ENCODE data around the gene UBE2Q2. TPM values are rescaled to one million over a fixed set of nuclear protein-coding genes. Genes with fewer than 3 reads are reported as not detected.
"Not testable (repeated sequence)": the region's sequence is repeated elsewhere in the genome, so short reads cannot be mapped to it uniquely, and the experiment has no call there.

UBE2Q2 gene
- polyA plus RNA-seq, 1 of the 3 experiments (the other 2 are of a cell fraction) = 14.5 TPM

DNA sequence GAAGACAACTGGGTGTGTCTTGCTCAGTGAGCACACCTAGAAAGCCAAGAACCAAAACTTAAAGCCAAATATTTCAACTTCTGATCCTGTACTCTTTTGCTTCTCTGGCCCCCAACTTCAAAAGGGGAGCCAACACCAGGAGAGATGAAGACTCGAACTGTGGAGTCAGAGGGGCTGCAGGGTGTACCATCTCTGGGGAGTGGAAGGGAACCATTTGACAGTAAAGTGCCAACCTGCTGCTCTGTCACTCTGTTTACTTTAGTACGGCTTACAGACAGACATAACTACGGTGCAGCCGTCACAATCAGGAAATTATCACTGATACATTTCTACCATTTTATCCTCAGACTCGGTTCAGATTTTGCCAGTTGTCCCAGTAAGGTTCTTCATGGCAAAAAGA is 62.0 kb downstream of the UBE2Q2 start:
- 96% methylated on average over 5 of the region's 5 CpGs for WGBS (ENCODE audit: low lambda C conversion rate)
- H3F3A ChIP-seq (replicated peaks; ENCODE audit: insufficient read depth) = peaks cover 10% of the 10 kb centered on the region
- TF ChIP-seq, protein P1, sequence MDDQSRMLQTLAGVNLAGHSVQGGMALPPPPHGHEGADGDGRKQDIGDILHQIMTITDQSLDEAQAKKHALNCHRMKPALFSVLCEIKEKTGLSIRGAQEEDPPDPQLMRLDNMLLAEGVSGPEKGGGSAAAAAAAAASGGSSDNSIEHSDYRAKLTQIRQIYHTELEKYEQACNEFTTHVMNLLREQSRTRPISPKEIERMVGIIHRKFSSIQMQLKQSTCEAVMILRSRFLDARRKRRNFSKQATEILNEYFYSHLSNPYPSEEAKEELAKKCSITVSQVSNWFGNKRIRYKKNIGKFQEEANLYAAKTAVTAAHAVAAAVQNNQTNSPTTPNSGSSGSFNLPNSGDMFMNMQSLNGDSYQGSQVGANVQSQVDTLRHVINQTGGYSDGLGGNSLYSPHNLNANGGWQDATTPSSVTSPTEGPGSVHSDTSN (IDR thresholded peaks at IDR 0.05) = no peak
- TF ChIP-seq USF1 (IDR thresholded peaks at IDR 0.05; ENCODE audit: borderline replicate concordance, low read depth) (no peak), RCOR1 (IDR thresholded peaks at IDR 0.05; ENCODE audit: low read length) (no peak), FOXM1 (IDR thresholded peaks at IDR 0.05; ENCODE audit: low read depth) (no peak), EP300 (IDR thresholded peaks at IDR 0.05; ENCODE audit: borderline replicate concordance in 1 of 2, low read depth in 1 of 2, low read length in 1 of 2) (no peak), SIN3A (IDR thresholded peaks at IDR 0.05; ENCODE audit: borderline replicate concordance, low read depth, low read length) (no peak), EZH2phosphoT487 (IDR thresholded peaks at IDR 0.05; ENCODE audit: borderline replicate concordance, low read depth) (no peak), YY1 (IDR thresholded peaks at IDR 0.05; ENCODE audit: low read depth) (no peak), MAX (IDR thresholded peaks at IDR 0.05; ENCODE audit: low read depth) (no peak), RAD21 (IDR thresholded peaks at IDR 0.05; ENCODE audit: low read length) (no peak), TEAD4 (IDR thresholded peaks at IDR 0.05; ENCODE audit: borderline replicate concordance, insufficient read depth) (no peak), CHD2 (IDR thresholded peaks at IDR 0.05; ENCODE audit: low read length, partially characterized antibody) (no peak), RXRA (IDR thresholded peaks at IDR 0.05; ENCODE audit: borderline replicate concordance, low read depth) (no peak), TCF12 (IDR thresholded peaks at IDR 0.05) (no peak), MXI1 (IDR thresholded peaks at IDR 0.05; ENCODE audit: low read depth, low read length) (no peak), IRF3 (IDR thresholded peaks at IDR 0.05; ENCODE audit: low read depth, low read length) (no peak), SMC3 (IDR thresholded peaks at IDR 0.05; ENCODE audit: low read depth, low read length) (no peak), NFIC (IDR thresholded peaks at IDR 0.05; ENCODE audit: borderline replicate concordance) (no peak)
- TF ChIP-seq, protein P2, sequence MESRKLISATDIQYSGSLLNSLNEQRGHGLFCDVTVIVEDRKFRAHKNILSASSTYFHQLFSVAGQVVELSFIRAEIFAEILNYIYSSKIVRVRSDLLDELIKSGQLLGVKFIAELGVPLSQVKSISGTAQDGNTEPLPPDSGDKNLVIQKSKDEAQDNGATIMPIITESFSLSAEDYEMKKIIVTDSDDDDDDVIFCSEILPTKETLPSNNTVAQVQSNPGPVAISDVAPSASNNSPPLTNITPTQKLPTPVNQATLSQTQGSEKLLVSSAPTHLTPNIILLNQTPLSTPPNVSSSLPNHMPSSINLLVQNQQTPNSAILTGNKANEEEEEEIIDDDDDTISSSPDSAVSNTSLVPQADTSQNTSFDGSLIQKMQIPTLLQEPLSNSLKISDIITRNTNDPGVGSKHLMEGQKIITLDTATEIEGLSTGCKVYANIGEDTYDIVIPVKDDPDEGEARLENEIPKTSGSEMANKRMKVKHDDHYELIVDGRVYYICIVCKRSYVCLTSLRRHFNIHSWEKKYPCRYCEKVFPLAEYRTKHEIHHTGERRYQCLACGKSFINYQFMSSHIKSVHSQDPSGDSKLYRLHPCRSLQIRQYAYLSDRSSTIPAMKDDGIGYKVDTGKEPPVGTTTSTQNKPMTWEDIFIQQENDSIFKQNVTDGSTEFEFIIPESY (IDR thresholded peaks at IDR 0.05; ENCODE audit: borderline replicate concordance, low read depth) = no peak
- no peak overlapping the region for H2AFZ ChIP-seq (ENCODE audit: low read depth)
- H3K27ac ChIP-seq (ENCODE audit: low read depth in 2 of 2, low read length in 1 of 2) = no peak overlapping the region
- DNase-seq = no peak
- H3K9ac ChIP-seq = no peak overlapping the region
- H4K20me1 ChIP-seq (ENCODE audit: insufficient read depth) = no peaks in the 10 kb centered on the region; the same call in 1 of the 2 replicates
- peak overlapping the region; percentile 4 to 90; a peak in 2 of 4 replicates for H3K4me3 ChIP-seq (ENCODE audit: low read depth in 2 of 2, low read length in 1 of 2)
- H3K9me3 ChIP-seq = no peaks in the 10 kb centered on the region
- H3K36me3 ChIP-seq (replicated peaks in 1 of 2; ENCODE audit: control insufficient read depth in 1 of 2, insufficient read depth in 2 of 2, low read length in 1 of 2) = peaks cover 41 to 45% of the 10 kb centered on the region in 2 experiments
- H3K9me2 ChIP-seq = no peaks in the 10 kb centered on the region
- ChIA-PET POLR2A (no interaction called here), CTCF (no interaction called here)
- peaks cover 10 to 16% of the 10 kb centered on the region in 2 experiments; a peak in 3 of 4 replicates for H3K4me1 ChIP-seq (ENCODE audit: control insufficient read depth in 1 of 2, insufficient read depth in 2 of 2, low read depth in 1 of 2, low read length in 1 of 2)
- peak overlapping the region; percentile 93 for H3K4me2 ChIP-seq
- peaks cover 64% of the 10 kb centered on the region for H3K79me2 ChIP-seq (ENCODE audit: insufficient read depth)
- H3K27me3 ChIP-seq (ENCODE audit: insufficient read depth) = no peaks in the 10 kb centered on the region

- 97% methylated on average over 3 of the region's 3 CpGs for WGBS (ENCODE audit: low lambda C conversion rate)
- H3K4me3 ChIP-seq (ENCODE audit: low read depth in 2 of 2, low read length in 1 of 2); H3K9me3 ChIP-seq; CTCF ChIA-PET; H3F3A ChIP-seq (replicated peaks; ENCODE audit: insufficient read depth); H3K4me1 ChIP-seq (ENCODE audit: control insufficient read depth in 1 of 2, insufficient read depth in 2 of 2, low read depth in 1 of 2, low read length in 1 of 2); H2AFZ ChIP-seq (ENCODE audit: low read depth); POLR2A ChIA-PET; DNase-seq; H4K20me1 ChIP-seq (ENCODE audit: insufficient read depth); H3K27ac ChIP-seq (ENCODE audit: low read depth in 2 of 2, low read length in 1 of 2); H3K4me2 ChIP-seq; H3K9me2 ChIP-seq; H3K27me3 ChIP-seq (ENCODE audit: insufficient read depth); H3K9ac ChIP-seq: not testable (repeated sequence)
- H3K79me2 ChIP-seq (ENCODE audit: insufficient read depth) = peaks cover 99% of the 10 kb centered on the region
- H3K36me3 ChIP-seq (replicated peaks in 1 of 2; ENCODE audit: control insufficient read depth in 1 of 2, insufficient read depth in 2 of 2, low read length in 1 of 2) = peaks cover 47 to 81% of the 10 kb centered on the region in 2 experiments
Measured at GRCh38 chr15:75910355-75910754, 67.1 kb downstream of the UBE2Q2 start.
